Neural progenitor cell (in vitro differentiated cells): ENCODE results near the gene VPS51. TPM values are rescaled to one million over a fixed set of nuclear protein-coding genes. Genes with fewer than 3 reads are reported as not detected.
"Not testable (repeated sequence)": the region's sequence is repeated elsewhere in the genome, so short reads cannot be mapped to it uniquely, and the experiment has no call there.

Experiments used
- DNase-seq: peaks from one replicate; pipeline ENCODE4 v3.0.0-alpha.2; 2016; ENCODE audit warnings: low spot score
- H2AFZ ChIP-seq: fragments of 200-600 bp; sonication (generic); replicated peaks from 2 replicates; pipeline ENCODE4 v1.6.1; 2016; ENCODE audit warnings: antibody characterized with exemption
- H3F3A ChIP-seq: fragments of 200-600 bp; sonication (generic); 2 replicates; pipeline ENCODE4 v1.6.1; 2016; ENCODE audit warnings: antibody characterized with exemption, low read depth
- H3K27ac ChIP-seq: fragments of 200-600 bp; sonication (generic); 2 replicates; pipeline ENCODE4 v1.5.1; 2016; ENCODE audit warnings: mild to moderate bottlenecking
- H3K27me3 ChIP-seq: fragments of 200-600 bp; sonication (generic); 2 replicates; pipeline ENCODE4 v1.6.1; 2016; ENCODE audit warnings: mild to moderate bottlenecking, moderate library complexity
- H3K36me3 ChIP-seq: fragments of 200-600 bp; sonication (generic); 2 replicates; pipeline ENCODE4 v1.5.1; 2016
- H3K4me1 ChIP-seq: fragments of 200-600 bp; sonication (generic); 2 replicates; pipeline ENCODE4 v1.6.1; 2016; ENCODE audit warnings: mixed run types
- H3K4me2 ChIP-seq: fragments of 200-600 bp; sonication (generic); 2 replicates; pipeline ENCODE4 v1.6.1; 2016
- H3K4me3 ChIP-seq: fragments of 200-600 bp; sonication (generic); 2 replicates; pipeline ENCODE4 v1.5.1; 2016
- H3K79me2 ChIP-seq: fragments of 200-600 bp; sonication (generic); 2 replicates; pipeline ENCODE4 v1.6.1; 2016; ENCODE audit warnings: low read depth
- H3K9ac ChIP-seq: fragments of 200-600 bp; sonication (generic); 2 replicates; pipeline ENCODE4 v1.6.1; 2016
- H3K9me3 ChIP-seq: fragments of 200-600 bp; sonication (generic); 2 replicates; pipeline ENCODE4 v1.5.1; 2016; ENCODE audit warnings: low read depth
- H4K20me1 ChIP-seq: fragments of 200-600 bp; sonication (generic); 2 replicates; pipeline ENCODE4 v1.6.1; 2016; ENCODE audit warnings: low read depth
- H3K27ac Mint-ChIP-seq: 3 replicates; pipeline ENCODE4 v1.8.0; 2021; ENCODE audit warnings: mixed read lengths
- H3K27me3 Mint-ChIP-seq: 2 replicates; pipeline ENCODE4 v1.8.0; 2022; ENCODE audit warnings: low read depth, mild to moderate bottlenecking, inconsistent platforms, moderate library complexity, mixed read lengths; ENCODE audit not compliant: insufficient read depth
- H3K36me3 Mint-ChIP-seq: 3 replicates; pipeline ENCODE4 v1.8.0; 2021; ENCODE audit warnings: mixed read lengths
- H3K4me1 Mint-ChIP-seq: 3 replicates; pipeline ENCODE4 v1.8.0; 2021; ENCODE audit warnings: mixed read lengths
- H3K4me3 Mint-ChIP-seq: 3 replicates; pipeline ENCODE4 v1.8.0; 2021; ENCODE audit warnings: mild to moderate bottlenecking, moderate library complexity, mixed read lengths
- H3K9me3 Mint-ChIP-seq: 3 replicates; pipeline ENCODE4 v1.8.0; 2020; ENCODE audit warnings: mixed read lengths
- CTCF ChIP-seq: fragments of 200-600 bp; sonication (generic); IDR thresholded peaks from 2 replicates; pipeline ENCODE4 v1.5.1; 2017; ENCODE audit warnings: antibody characterized with exemption, mild to moderate bottlenecking
- EZH2 ChIP-seq: fragments of 200-600 bp; sonication (generic); IDR thresholded peaks from 2 replicates; pipeline ENCODE4 v1.6.1; 2017; ENCODE audit warnings: antibody characterized with exemption, mild to moderate bottlenecking, moderate library complexity
- EZH2phosphoT487 ChIP-seq: fragments of 200-600 bp; sonication (generic); IDR thresholded peaks from 2 replicates; pipeline ENCODE4 v1.6.1; 2017; ENCODE audit warnings: antibody characterized with exemption
- total RNA-seq: library from RNA; depleted of rRNA; stranded (reverse); fragments of >200 nt; gene quantifications from 2 replicates; pipeline ENCODE4 v1.2.3, GENCODE V29; 2015; ENCODE audit warnings: low replicate concordance

The VPS51 gene
- total RNA-seq, 1 donor from 2014 or later = 80.4 TPM

- Mint-ChIP-seq H3K27me3 (peaks cover 7% of the 10 kb centered on the region), H3K27ac (peak overlapping the region; percentile 84), H3K36me3 (peaks cover 14% of the 10 kb centered on the region), H3K4me1 (peaks cover 32% of the 10 kb centered on the region), H3K4me3 (peak overlapping the region; percentile 88), H3K9me3 (no peaks in the 10 kb centered on the region)
- Histone ChIP-seq H3K79me2 (peaks cover 47% of the 10 kb centered on the region), H3K27me3 (no peaks in the 10 kb centered on the region), H2AFZ (no peak overlapping the region), H3K9me3 (no peaks in the 10 kb centered on the region), H3K36me3 (peaks cover 4% of the 10 kb centered on the region), H3K27ac (no peak overlapping the region), H3K4me2 (no peak overlapping the region), H3K4me1 (peaks cover 10% of the 10 kb centered on the region), H3F3A (peaks cover 67% of the 10 kb centered on the region), H3K9ac (no peak overlapping the region), H3K4me3 (no peak overlapping the region), H4K20me1 (peaks cover 19% of the 10 kb centered on the region)
- TF ChIP-seq CTCF (no peak), EZH2 (no peak), EZH2phosphoT487 (no peak)
- no peak for DNase-seq
Observed at GRCh38 chr11:65118097-65118837, 22.3 kb downstream of the VPS51 start.

GRCh38 chr11:65118891-65119669 lies 23.1 kb downstream of the VPS51 start:
- H3K36me3 ChIP-seq, H3K9ac ChIP-seq, H3K27me3 ChIP-seq, H3K4me2 ChIP-seq, H3K9me3 Mint-ChIP-seq, H3K27ac Mint-ChIP-seq, DNase-seq, H3K9me3 ChIP-seq, H3K4me3 ChIP-seq, H2AFZ ChIP-seq, H3K27me3 Mint-ChIP-seq, H3K4me1 ChIP-seq, H3K27ac ChIP-seq: not testable (repeated sequence)
- peaks cover 11% of the 10 kb centered on the region for H3K36me3 Mint-ChIP-seq
- H3K4me3 Mint-ChIP-seq = peak overlapping the region; percentile 100
- peaks cover 25% of the 10 kb centered on the region for H3K4me1 Mint-ChIP-seq
- Histone ChIP-seq H3K79me2 (peaks cover 48% of the 10 kb centered on the region), H3F3A (peaks cover 64% of the 10 kb centered on the region), H4K20me1 (peaks cover 10% of the 10 kb centered on the region)

- no peak for DNase-seq
- Histone ChIP-seq H3K9ac (no peak overlapping the region), H3K9me3 (no peaks in the 10 kb centered on the region), H2AFZ (no peak overlapping the region), H3K36me3 (peaks cover 4% of the 10 kb centered on the region), H3K79me2 (peaks cover 53% of the 10 kb centered on the region), H3K27ac (no peak overlapping the region), H3K4me2 (no peak overlapping the region), H3K4me3 (no peak overlapping the region), H3F3A (peaks cover 61% of the 10 kb centered on the region), H3K4me1 (peaks cover 10% of the 10 kb centered on the region), H3K27me3 (no peaks in the 10 kb centered on the region), H4K20me1 (peaks cover 6% of the 10 kb centered on the region)
- peaks cover 28% of the 10 kb centered on the region for H3K4me1 Mint-ChIP-seq
- peaks cover 9% of the 10 kb centered on the region for H3K36me3 Mint-ChIP-seq
- TF ChIP-seq EZH2phosphoT487 = no peak
- no peak for TF ChIP-seq CTCF
- TF ChIP-seq EZH2 = no peak
- no peak overlapping the region for H3K27ac Mint-ChIP-seq
- H3K4me3 Mint-ChIP-seq = peak overlapping the region; percentile 100
- no peaks in the 10 kb centered on the region for H3K9me3 Mint-ChIP-seq
- peaks cover 7% of the 10 kb centered on the region for H3K27me3 Mint-ChIP-seq
Observed at GRCh38 chr11:65119670-65119995, 23.6 kb downstream of the VPS51 start.

GRCh38 chr11:65120831-65121230 lies 24.8 kb downstream of the VPS51 start:
- Mint-ChIP-seq H3K27me3 (peaks cover 9% of the 10 kb centered on the region), H3K9me3 (no peaks in the 10 kb centered on the region), H3K4me1 (peaks cover 23% of the 10 kb centered on the region), H3K36me3 (peaks cover 9% of the 10 kb centered on the region), H3K4me3 (peak overlapping the region; percentile 100), H3K27ac (no peak overlapping the region)
- H3K27ac ChIP-seq = no peak overlapping the region
- H3F3A ChIP-seq = peaks cover 65% of the 10 kb centered on the region
- no peak for TF ChIP-seq EZH2phosphoT487
- no peak for TF ChIP-seq EZH2
- TF ChIP-seq CTCF = no peak
- peak overlapping the region; percentile 95 for H3K4me2 ChIP-seq
- H3K9ac ChIP-seq = peak overlapping the region; percentile 88
- H3K4me3 ChIP-seq = peak overlapping the region; percentile 85
- H3K36me3 ChIP-seq = peaks cover 4% of the 10 kb centered on the region
- H3K9me3 ChIP-seq = no peaks in the 10 kb centered on the region
- H3K79me2 ChIP-seq = peaks cover 56% of the 10 kb centered on the region
- no peak for DNase-seq
- H2AFZ ChIP-seq = no peak overlapping the region
- H3K27me3 ChIP-seq = no peaks in the 10 kb centered on the region
- peaks cover 10% of the 10 kb centered on the region for H3K4me1 ChIP-seq
- H4K20me1 ChIP-seq = peaks cover 6% of the 10 kb centered on the region
